GM23248 (cell line): Measurements from ENCODE around the gene CWC27. TPM values are rescaled to one million over a fixed set of nuclear protein-coding genes. Genes with fewer than 3 reads are reported as not detected.

ENCODE experiments used
- DNase-seq: peaks from one replicate; pipeline ENCODE4 v3.0.0-alpha.2; 2015
- H2AFZ ChIP-seq: fragments of 200-600 bp; sonication (generic); 2 replicates; pipeline ENCODE4 v1.6.1; 2016; ENCODE audit warnings: antibody characterized with exemption
- H3F3A ChIP-seq: fragments of 200-600 bp; sonication (generic); 2 replicates; pipeline ENCODE4 v1.6.1; 2016; ENCODE audit warnings: mild to moderate bottlenecking, antibody characterized with exemption, mixed run types; ENCODE audit not compliant: insufficient read depth
- H3K27ac ChIP-seq: fragments of 200-600 bp; sonication (generic); 2 replicates; pipeline ENCODE4 v1.5.1; 2016; ENCODE audit warnings: mild to moderate bottlenecking
- H3K27me3 ChIP-seq: fragments of 200-600 bp; sonication (generic); replicated peaks from 2 replicates; pipeline ENCODE4 v1.6.1; 2016; ENCODE audit warnings: mild to moderate bottlenecking; ENCODE audit not compliant: insufficient read depth
- H3K36me3 ChIP-seq: fragments of 200-600 bp; sonication (generic); 2 replicates; pipeline ENCODE4 v1.6.1; 2016; ENCODE audit warnings: low read depth, mild to moderate bottlenecking
- H3K4me1 ChIP-seq: fragments of 200-600 bp; sonication (generic); 2 replicates; pipeline ENCODE4 v1.6.1; 2016; ENCODE audit warnings: mild to moderate bottlenecking; ENCODE audit not compliant: insufficient read depth
- H3K4me2 ChIP-seq: fragments of 200-600 bp; sonication (generic); one replicate; pipeline ENCODE4 v1.6.1; 2016; ENCODE audit warnings: mild to moderate bottlenecking; ENCODE audit not compliant: unreplicated experiment
- H3K4me3 ChIP-seq: fragments of 200-600 bp; sonication (generic); 2 replicates; pipeline ENCODE4 v1.5.1; 2016; ENCODE audit warnings: mild to moderate bottlenecking
- H3K79me2 ChIP-seq: fragments of 200-600 bp; sonication (generic); 2 replicates; pipeline ENCODE4 v1.6.1; 2016; ENCODE audit warnings: mild to moderate bottlenecking; ENCODE audit not compliant: insufficient read depth
- H3K9ac ChIP-seq: fragments of 200-600 bp; sonication (generic); 2 replicates; pipeline ENCODE4 v1.6.1; 2016; ENCODE audit warnings: mild to moderate bottlenecking
- H3K9me2 ChIP-seq: fragments of 200-600 bp; sonication (generic); 2 replicates; pipeline ENCODE4 v1.6.1; 2016; ENCODE audit warnings: mixed run types, mild to moderate bottlenecking, moderate library complexity; ENCODE audit not compliant: insufficient read depth
- H3K9me3 ChIP-seq: fragments of 200-600 bp; sonication (generic); one replicate; pipeline ENCODE4 v1.6.1; 2017; ENCODE audit warnings: low read depth
- H4K20me1 ChIP-seq: fragments of 200-600 bp; sonication (generic); 2 replicates; pipeline ENCODE4 v1.6.0; 2016; ENCODE audit not compliant: insufficient read depth
- EZH2 ChIP-seq: fragments of 200-600 bp; sonication (generic); IDR thresholded peaks from 2 replicates; pipeline ENCODE4 v1.6.1; 2018; ENCODE audit warnings: antibody characterized with exemption, mild to moderate bottlenecking; ENCODE audit not compliant: insufficient read depth, poor library complexity, severe bottlenecking
- EZH2phosphoT487 ChIP-seq: fragments of 200-600 bp; sonication (generic); IDR thresholded peaks from 2 replicates; pipeline ENCODE4 v1.6.1; 2018; ENCODE audit warnings: antibody characterized with exemption, moderate library complexity, mild to moderate bottlenecking, low read depth; ENCODE audit not compliant: insufficient read depth
- WGBS, 2 experiments: methylation state at CpG; one replicate each; pipeline ENCODE4 v1.1.6; 2015 to 2017; ENCODE audit warnings: low lambda C conversion rate in 2 of 2, low coverage in 1 of 2; ENCODE audit errors: missing lambda C conversion rate in 2 of 2; 5-methylcytosine and 5-hydroxymethylcytosine counted together
- in situ Hi-C: fragments of 300-500 bp; cut with MboI; formaldehyde crosslinking; loops from 2 replicates; pipeline ENCODE4 v1.15.0; 2020
- polyA plus RNA-seq: library from polyadenylated mRNA; unstranded; fragments of >200 nt; fragmentation: Nextera tagmentation; extraction: Ambion mirVana; gene quantifications from 2 replicates; pipeline ENCODE4 v1.2.1, GENCODE V29; 2016
- total RNA-seq: library from RNA; depleted of rRNA; stranded (reverse); fragments of >200 nt; shearing (Covaris generic); gene quantifications from 2 replicates; pipeline ENCODE4 v1.2.3, GENCODE V29; 2014; rRNA removed

CWC27 gene
- total RNA-seq (4.9 and 22.7 TPM in 2 replicates), polyA plus RNA-seq (30.5 and 32.7 TPM in 2 replicates)

GRCh38 chr5:64768358-64769312 is at the start of gene CWC27, which contains the start of gene SREK1IP1:
Gene CWC27 (plus strand): TSS chr5:64768930. CDS start chr5:64769147, 217 bp downstream.
Gene SREK1IP1 (minus strand): TSS chr5:64768691. CDS start chr5:64768517, 174 bp downstream.
- H3K27me3 ChIP-seq = no peaks in the 10 kb centered on the region

GRCh38 chr5:64722588-64722987 is 46.1 kb upstream of the CWC27 start:
- peaks cover 34% of the 10 kb centered on the region for H3K36me3 ChIP-seq
- no peaks in the 10 kb centered on the region for H4K20me1 ChIP-seq
- H3F3A ChIP-seq = 0 out of 2 replicates have a peak, but pooled peaks cover 6% of the 10 kb centered on the region
- no peak for DNase-seq
- H3K9ac ChIP-seq = no peak overlapping the region
- no peak overlapping the region for H3K27ac ChIP-seq
- H3K9me2 ChIP-seq = no peaks in the 10 kb centered on the region
- no peak for TF ChIP-seq EZH2phosphoT487
- TF ChIP-seq EZH2 = no peak
- H3K4me1 ChIP-seq = no peaks in the 10 kb centered on the region
- H3K79me2 ChIP-seq = no peaks in the 10 kb centered on the region
- 98 to 100% methylated on average over 3 of the region's 3 CpGs for WGBS, 2 experiments
- no peaks in the 10 kb centered on the region for H3K27me3 ChIP-seq
- H3K4me2 ChIP-seq = no peak overlapping the region
- in situ Hi-C loops = no loop called here
- H3K4me3 ChIP-seq = no peak overlapping the region
- H3K9me3 ChIP-seq = no peaks in the 10 kb centered on the region
- H2AFZ ChIP-seq = no peak overlapping the region

More at GRCh38 chr5:64768358-64769312, at the start of gene CWC27, which contains the start of gene SREK1IP1:
- H3K4me1 ChIP-seq = peaks cover 32% of the 10 kb centered on the region
- TF ChIP-seq EZH2 (no peak), EZH2phosphoT487 (no peak)
- H3K9ac ChIP-seq = peak within 1 kb of the TSS; percentile 93
- peak within 1 kb of the TSS; percentile 99 for H3K4me3 ChIP-seq
- no peaks in the 10 kb centered on the region for H3K9me2 ChIP-seq
- H3K27ac ChIP-seq = peak within 1 kb of the TSS; percentile 79
- no peaks in the 10 kb centered on the region for H3K9me3 ChIP-seq
- peak within 1 kb of the TSS; percentile 97 for H2AFZ ChIP-seq
- in situ Hi-C loops = no loop called here
- no peaks in the 10 kb centered on the region for H4K20me1 ChIP-seq
- WGBS, 2 experiments = 1% methylated on average over 48 of the region's 48 CpGs
- H3K36me3 ChIP-seq = 0 out of 2 replicates have a peak, but pooled peaks cover 3% of the 10 kb centered on the region
- peak within 1 kb of the TSS; percentile 100 for H3K4me2 ChIP-seq
- peaks cover 95% of the 10 kb centered on the region for H3K79me2 ChIP-seq
- 0 out of 2 replicates have a peak, but pooled peaks cover 6% of the 10 kb centered on the region for H3F3A ChIP-seq
- peak; percentile 97 for DNase-seq

- H3K79me2 ChIP-seq = peaks cover 22% of the 10 kb centered on the region
- DNase-seq = no peak
- H3K27me3 ChIP-seq = no peaks in the 10 kb centered on the region
- H3K4me2 ChIP-seq = no peak overlapping the region
- H3K9me3 ChIP-seq = no peaks in the 10 kb centered on the region
- no peak for TF ChIP-seq EZH2
- no peak for TF ChIP-seq EZH2phosphoT487
- no peaks in the 10 kb centered on the region for H4K20me1 ChIP-seq
- H3K4me3 ChIP-seq = no peak overlapping the region
- H3K9me2 ChIP-seq = no peaks in the 10 kb centered on the region
- in situ Hi-C loops = no loop called here
- no peak overlapping the region for H3K27ac ChIP-seq
- H3K4me1 ChIP-seq = no peaks in the 10 kb centered on the region
- no peak overlapping the region for H3K9ac ChIP-seq
- no peaks in the 10 kb centered on the region for H3F3A ChIP-seq
- H3K36me3 ChIP-seq = peaks cover 29% of the 10 kb centered on the region
- WGBS, 2 experiments = 90 to 97% methylated on average over 2 of the region's 2 CpGs
- H2AFZ ChIP-seq = no peak overlapping the region
These were observed 41.6 kb upstream of the CWC27 start for GRCh38 chr5:64727150-64727549.

GRCh38 chr5:64742411-64742810 is 26.3 kb upstream of the CWC27 start:
- Histone ChIP-seq H3K4me3 (no peak overlapping the region), H3K27me3 (no peaks in the 10 kb centered on the region), H2AFZ (no peak overlapping the region), H3K4me2 (no peak overlapping the region), H4K20me1 (no peaks in the 10 kb centered on the region), H3K4me1 (peaks cover 13% of the 10 kb centered on the region), H3K9me3 (no peaks in the 10 kb centered on the region), H3K9me2 (no peaks in the 10 kb centered on the region), H3K27ac (no peak overlapping the region), H3F3A (no peaks in the 10 kb centered on the region), H3K79me2 (peaks cover 39% of the 10 kb centered on the region), H3K9ac (no peak overlapping the region), H3K36me3 (peaks cover 21% of the 10 kb centered on the region)
- in situ Hi-C loops = no loop called here
- TF ChIP-seq EZH2phosphoT487 (no peak), EZH2 (no peak)
- no peak for DNase-seq
- WGBS, 2 experiments = 100% methylated on average over 1 of the region's 1 CpG
